Fibroblast of lung (primary cell): Measurements from ENCODE around the gene AFTPH. TPM values are rescaled to one million over a fixed set of nuclear protein-coding genes. Genes with fewer than 3 reads are reported as not detected.

ENCODE experiments used
- DNase-seq, 2 donors: peaks; one replicate each; pipeline versions ENCODE4 v3.0.0 to v3.0.0-alpha.2; 2010; ENCODE audit warnings: low read depth in 2 of 2
- H2AFZ ChIP-seq: 2 replicates; pipeline ENCODE4 v1.5.1; 2012; ENCODE audit warnings: low read length, control low read depth, inconsistent platforms
- H3K27ac ChIP-seq: 2 replicates; pipeline ENCODE4 v1.5.1; 2011; ENCODE audit warnings: low read length, control low read depth; ENCODE audit not compliant: insufficient read depth
- H3K27me3 ChIP-seq: 2 replicates; pipeline ENCODE4 v1.5.1; 2011; ENCODE audit warnings: mild to moderate bottlenecking, low read length; ENCODE audit not compliant: control insufficient read depth, insufficient read depth
- H3K36me3 ChIP-seq: 2 replicates; pipeline ENCODE4 v1.5.1; 2011; ENCODE audit warnings: low read length; ENCODE audit not compliant: control insufficient read depth, insufficient read depth
- H3K4me1 ChIP-seq: 2 replicates; pipeline ENCODE4 v1.5.1; 2011; ENCODE audit warnings: low read length; ENCODE audit not compliant: control insufficient read depth, insufficient read depth; ENCODE audit errors: extremely low read depth
- H3K4me2 ChIP-seq: 2 replicates; pipeline ENCODE4 v1.5.1; 2011; ENCODE audit warnings: low read length, control low read depth; ENCODE audit not compliant: insufficient read depth; ENCODE audit errors: extremely low read depth
- H3K4me3 ChIP-seq, 4 experiments: fragments of 200-600 bp in 1 of 4; sonication (generic) in 1 of 4; replicated peaks in 1 of 4; 2 replicates each; pipeline ENCODE4 v1.5.1; 2011 to 2016; ENCODE audit warnings: low read length in 4 of 4, low read depth in 3 of 4, mild to moderate bottlenecking in 3 of 4, control low read depth in 2 of 4, inconsistent platforms in 1 of 4, mixed read lengths in 1 of 4; ENCODE audit not compliant: insufficient read depth in 1 of 4; ENCODE audit errors: control extremely low read depth in 1 of 4
- H3K79me2 ChIP-seq: 2 replicates; pipeline ENCODE4 v1.5.1; 2012; ENCODE audit warnings: mild to moderate bottlenecking, low read length, inconsistent platforms; ENCODE audit not compliant: control insufficient read depth, insufficient read depth
- H3K9ac ChIP-seq: 2 replicates; pipeline ENCODE4 v1.5.1; 2011; ENCODE audit warnings: mild to moderate bottlenecking, low read length, control low read depth; ENCODE audit not compliant: insufficient read depth
- H3K9me3 ChIP-seq: 2 replicates; pipeline ENCODE4 v1.5.1; 2012; ENCODE audit warnings: low read depth, low read length; ENCODE audit not compliant: control insufficient read depth, insufficient read depth
- H4K20me1 ChIP-seq: 2 replicates; pipeline ENCODE4 v1.5.1; 2011; ENCODE audit warnings: low read length; ENCODE audit not compliant: control insufficient read depth, insufficient read depth; ENCODE audit errors: extremely low read depth
- CTCF ChIP-seq, 2 donors: IDR thresholded peaks in 1 of 2; conservative IDR thresholded peaks in 1 of 2; 1 replicate in 1 of 2; 2 replicates in 1 of 2; pipeline ENCODE4 v1.5.1; 2011 to 2012; ENCODE audit warnings: low read length in 2 of 2, control low read depth in 1 of 2, inconsistent platforms in 1 of 2, low read depth in 1 of 2, mild to moderate bottlenecking in 1 of 2
- EZH2 ChIP-seq: IDR thresholded peaks from 2 replicates; pipeline ENCODE4 v1.5.1; 2012; ENCODE audit warnings: low read length, control low read depth, mild to moderate bottlenecking; ENCODE audit errors: missing control alignments
- polyA plus RNA-seq, 2 donors: library from polyadenylated mRNA; depleted of rRNA in 1 of 2; stranded (reverse) in 1 of 2; unstranded in 1 of 2; fragments of >200 nt; gene quantifications; 2 replicates each; pipeline ENCODE4 v1.2.1, GENCODE V29; 2011 to 2012; ENCODE audit warnings: missing spikeins in 1 of 2
- total RNA-seq: library from RNA; depleted of rRNA; stranded (reverse); fragments of >200 nt; gene quantifications from 2 replicates; pipeline ENCODE4 v1.2.1, GENCODE V29; 2014

The AFTPH gene
- total and polyA plus RNA-seq, 2 donors (not counting 1 experiment from before 2014, with no cell fraction given), result 15.8 to 43.3 TPM

DNA sequence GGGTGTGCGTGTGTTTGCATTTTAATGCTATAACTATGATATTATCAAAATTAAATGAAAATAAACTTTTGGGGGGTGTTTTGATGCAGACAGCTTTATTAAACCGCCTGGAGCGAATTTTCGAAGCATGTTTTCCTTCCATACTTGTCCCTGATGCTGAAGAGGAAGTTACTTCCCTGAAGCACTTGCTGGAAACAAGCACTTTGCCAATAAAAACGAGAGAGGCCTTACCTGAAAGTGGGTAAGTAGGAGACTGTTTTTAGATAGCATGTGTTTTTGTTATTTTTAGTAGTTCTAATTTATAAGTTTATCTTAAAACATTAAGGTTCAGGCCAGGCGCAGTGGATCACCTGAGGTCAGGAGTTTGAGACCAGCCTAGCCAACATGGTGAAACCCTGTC, 43.3 kb downstream of the AFTPH start:
- TF ChIP-seq CTCF (conservative IDR thresholded peaks at IDR 0.05 in 1 of 2, IDR thresholded peaks at IDR 0.05 in 1 of 2; ENCODE audit: low read depth in 1 of 2, low read length in 2 of 2), result no peak
- no peak for TF ChIP-seq EZH2
- H3K4me2 ChIP-seq, result no peak overlapping the region
- no peak overlapping the region for H2AFZ ChIP-seq
- H3K27me3 ChIP-seq, result no peaks in the 10 kb centered on the region
- H3K36me3 ChIP-seq, result no peaks in the 10 kb centered on the region
- H3K4me3 ChIP-seq, result no peak overlapping the region
- no peaks in the 10 kb centered on the region for H3K9me3 ChIP-seq
- no peak for DNase-seq
- no peak overlapping the region for H3K9ac ChIP-seq
- H4K20me1 ChIP-seq, result no peaks in the 10 kb centered on the region
- no peaks in the 10 kb centered on the region for H3K4me1 ChIP-seq
- no peaks in the 10 kb centered on the region for H3K79me2 ChIP-seq
- no peak overlapping the region for H3K27ac ChIP-seq

- Histone ChIP-seq H3K79me2 (no peaks in the 10 kb centered on the region), H2AFZ (no peak overlapping the region), H3K27ac (no peak overlapping the region), H3K27me3 (no peaks in the 10 kb centered on the region), H3K4me1 (no peaks in the 10 kb centered on the region), H3K36me3 (no peaks in the 10 kb centered on the region), H3K4me3 (no peak overlapping the region), H3K9me3 (no peaks in the 10 kb centered on the region), H4K20me1 (no peaks in the 10 kb centered on the region), H3K9ac (no peak overlapping the region), H3K4me2 (no peak overlapping the region)
- TF ChIP-seq EZH2 (no peak), CTCF (conservative IDR thresholded peaks at IDR 0.05 in 1 of 2, IDR thresholded peaks at IDR 0.05 in 1 of 2; ENCODE audit: low read depth in 1 of 2, low read length in 2 of 2) (no peak)
- DNase-seq, result no peak
These were observed 44.7 kb downstream of the AFTPH start for GRCh38 chr2:64568836-64569235.

DNA sequence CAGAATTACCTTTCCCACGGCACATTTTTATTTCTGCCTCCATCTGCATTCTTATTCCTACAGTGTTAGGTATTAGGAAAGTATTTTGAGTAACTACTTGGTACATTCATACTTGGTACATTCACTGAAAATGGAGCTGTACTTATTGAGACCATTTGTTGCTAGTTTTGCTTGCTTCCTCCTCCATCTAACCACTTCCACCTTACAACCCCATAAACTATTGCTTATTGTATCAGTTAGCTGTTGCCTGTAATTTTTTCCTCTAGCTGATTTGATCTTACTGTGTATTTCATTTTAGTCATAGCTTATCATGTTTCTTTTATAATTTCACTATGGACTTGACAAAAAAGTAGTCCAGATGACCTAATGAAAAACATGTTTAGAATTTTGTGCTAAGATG, 50.7 kb downstream of the AFTPH start:
- Histone ChIP-seq H3K4me2 (no peak overlapping the region), H3K4me3 (no peak overlapping the region), H3K27ac (no peak overlapping the region), H3K36me3 (no peaks in the 10 kb centered on the region), H3K9me3 (no peaks in the 10 kb centered on the region), H4K20me1 (no peaks in the 10 kb centered on the region), H3K79me2 (no peaks in the 10 kb centered on the region), H2AFZ (no peak overlapping the region), H3K4me1 (no peaks in the 10 kb centered on the region), H3K27me3 (no peaks in the 10 kb centered on the region), H3K9ac (no peak overlapping the region)
- TF ChIP-seq EZH2, result no peak
- no peak for TF ChIP-seq CTCF (conservative IDR thresholded peaks at IDR 0.05 in 1 of 2, IDR thresholded peaks at IDR 0.05 in 1 of 2; ENCODE audit: low read depth in 1 of 2, low read length in 2 of 2)
- no peak for DNase-seq
